ENCODE data around the gene NDUFB2.
"Not testable (repeated sequence)": the region's sequence is repeated elsewhere in the genome, so short reads cannot be mapped to it uniquely, and the experiment has no call there.

DNA sequence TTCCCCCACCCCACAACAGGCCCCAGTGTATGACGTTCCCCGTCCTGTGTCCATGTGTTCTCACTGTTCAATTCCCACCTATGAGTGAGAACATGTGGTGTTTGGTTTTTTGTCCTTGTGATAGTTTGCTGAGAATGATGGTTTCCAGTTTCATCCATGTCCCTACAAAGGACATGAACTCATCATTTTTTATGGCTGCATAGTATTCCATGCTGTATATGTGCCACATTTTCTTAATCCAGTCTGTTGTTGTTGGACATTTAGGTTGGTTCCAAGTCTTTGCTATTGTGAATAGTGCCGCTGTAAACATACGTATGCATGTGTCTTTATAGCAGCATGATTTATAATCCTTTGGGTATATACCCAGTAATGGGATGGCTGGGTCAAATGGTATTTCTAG is 12.3 kb downstream of the NDUFB2 start:
- TF ChIP-seq, protein P1, sequence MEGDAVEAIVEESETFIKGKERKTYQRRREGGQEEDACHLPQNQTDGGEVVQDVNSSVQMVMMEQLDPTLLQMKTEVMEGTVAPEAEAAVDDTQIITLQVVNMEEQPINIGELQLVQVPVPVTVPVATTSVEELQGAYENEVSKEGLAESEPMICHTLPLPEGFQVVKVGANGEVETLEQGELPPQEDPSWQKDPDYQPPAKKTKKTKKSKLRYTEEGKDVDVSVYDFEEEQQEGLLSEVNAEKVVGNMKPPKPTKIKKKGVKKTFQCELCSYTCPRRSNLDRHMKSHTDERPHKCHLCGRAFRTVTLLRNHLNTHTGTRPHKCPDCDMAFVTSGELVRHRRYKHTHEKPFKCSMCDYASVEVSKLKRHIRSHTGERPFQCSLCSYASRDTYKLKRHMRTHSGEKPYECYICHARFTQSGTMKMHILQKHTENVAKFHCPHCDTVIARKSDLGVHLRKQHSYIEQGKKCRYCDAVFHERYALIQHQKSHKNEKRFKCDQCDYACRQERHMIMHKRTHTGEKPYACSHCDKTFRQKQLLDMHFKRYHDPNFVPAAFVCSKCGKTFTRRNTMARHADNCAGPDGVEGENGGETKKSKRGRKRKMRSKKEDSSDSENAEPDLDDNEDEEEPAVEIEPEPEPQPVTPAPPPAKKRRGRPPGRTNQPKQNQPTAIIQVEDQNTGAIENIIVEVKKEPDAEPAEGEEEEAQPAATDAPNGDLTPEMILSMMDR (IDR thresholded peaks at IDR 0.05), result not testable (repeated sequence)
- TF ChIP-seq POLR2A (IDR thresholded peaks at IDR 0.05), result not testable (repeated sequence)

All from Peyer's patch (tissue), 4 donors.